HepG2 (cell line): ENCODE results near the gene TSC22D3. TPM values are rescaled to one million over a fixed set of nuclear protein-coding genes. Genes with fewer than 3 reads are reported as not detected.

Experiments
- ATAC-seq: fragments of 200-7000 bp; cut with Tn5 transposase; 3 replicates; pipeline ENCODE4 v1.9.1; 2020; ENCODE audit warnings: mild to moderate bottlenecking, moderate library complexity
- BruUV-seq: library from RNA; stranded (reverse); fragments of 400-500 nt; replicated peaks from 2 replicates; lab custom pipeline; 2021; lab: Mats Ljungman, UMichigan
- CTCF ChIA-PET: fragments of 300-600 bp; formaldehyde crosslinking; extraction: SDS; loops from one replicate; lab custom pipeline; 2021; ENCODE audit warnings: low total read pairs, inconsistent platforms, low intra/inter-chr PET ratio; lab: Yijun Ruan, JAX
- POLR2A ChIA-PET: fragments of 350-600 bp; sonication (Branson Sonifier 250); formaldehyde crosslinking; loops from one replicate; lab custom pipeline; 2020; ENCODE audit warnings: antibody characterized with exemption, inconsistent platforms; lab: Yijun Ruan, JAX
- DNase-seq: peaks from one replicate; pipeline ENCODE4 v3.0.0-alpha.2; 2015; ENCODE audit warnings: low spot score
- FAIRE-seq: peaks from 3 replicates; lab custom pipeline; 2011; peaks lifted over from hg19 to GRCh38; lab: Jason Lieb, UNC
- H2AFZ ChIP-seq: one replicate; pipeline ENCODE4 v1.6.1; 2011; ENCODE audit warnings: low read length, inconsistent platforms
- H3K27ac ChIP-seq: fragments of 300-600 bp; 3 replicates; pipeline ENCODE4 v1.8.0; 2011; ENCODE audit warnings: mixed run types, mild to moderate bottlenecking, mixed read lengths, low read length, inconsistent platforms; ENCODE audit not compliant: insufficient read depth; ENCODE audit errors: extremely low read length
- H3K27me3 ChIP-seq, 2 experiments: fragments of 200-600 bp in 1 of 2; 2 replicates in 1 of 2; 3 replicates in 1 of 2; pipeline versions ENCODE4 v1.6.0 to v1.8.0; 2011; ENCODE audit warnings: low read length in 2 of 2, mild to moderate bottlenecking in 2 of 2, moderate library complexity in 2 of 2, inconsistent platforms in 1 of 2; ENCODE audit not compliant: insufficient read depth in 2 of 2, control insufficient read depth in 1 of 2
- H3K36me3 ChIP-seq, 2 experiments: fragments of 200-600 bp in 1 of 2; replicated peaks in 1 of 2; 2 replicates in 1 of 2; 3 replicates in 1 of 2; pipeline versions ENCODE4 v1.5.1 to v1.8.0; 2011; ENCODE audit warnings: low read length in 2 of 2, inconsistent platforms in 1 of 2; ENCODE audit not compliant: insufficient read depth in 2 of 2, control insufficient read depth in 1 of 2
- H3K4me1 ChIP-seq: 2 replicates; pipeline ENCODE4 v1.5.1; 2012; ENCODE audit warnings: low read length, inconsistent platforms; ENCODE audit not compliant: insufficient read depth
- H3K4me2 ChIP-seq: 2 replicates; pipeline ENCODE4 v1.6.0; 2011; ENCODE audit warnings: low read depth, low read length, inconsistent platforms
- H3K4me3 ChIP-seq, 3 experiments: fragments of 200-600 bp in 1 of 3; sonication (generic), shearing (Covaris generic) in 1 of 3; replicated peaks in 1 of 3; 2 replicates each; pipeline ENCODE4 v1.5.1; 2011 to 2016; ENCODE audit warnings: low read length in 3 of 3, inconsistent platforms in 2 of 3, low read depth in 2 of 3, mild to moderate bottlenecking in 2 of 3, control low read depth in 1 of 3, mixed read lengths in 1 of 3; ENCODE audit not compliant: insufficient read depth in 1 of 3
- H3K79me2 ChIP-seq: one replicate; pipeline ENCODE4 v1.6.1; 2011; ENCODE audit warnings: low read length, inconsistent platforms; ENCODE audit not compliant: insufficient read depth
- H3K9ac ChIP-seq: 2 replicates; pipeline ENCODE4 v1.6.0; 2011; ENCODE audit warnings: mild to moderate bottlenecking, low read depth, low read length, inconsistent platforms; ENCODE audit not compliant: insufficient read depth
- H3K9me3 ChIP-seq: 2 replicates; pipeline ENCODE4 v1.5.1; 2012; ENCODE audit warnings: mild to moderate bottlenecking, low read length
- H4K20me1 ChIP-seq: 2 replicates; pipeline ENCODE4 v1.6.0; 2011; ENCODE audit warnings: inconsistent platforms, mild to moderate bottlenecking, low read length, moderate library complexity; ENCODE audit not compliant: insufficient read depth
- IKZF5 ChIP-seq: IDR thresholded peaks from 2 replicates; pipeline ENCODE4 v1.6.1; 2018; ENCODE audit warnings: missing genetic modification reagents, mild to moderate bottlenecking, missing compliant biosample characterization
- KLF6 ChIP-seq: IDR thresholded peaks from 2 replicates; pipeline ENCODE4 v1.8.0; 2016; ENCODE audit warnings: missing biosample characterization, missing genetic modification reagents
- SMARCC2 ChIP-seq: fragments of 450-650 bp; IDR thresholded peaks from 2 replicates; pipeline ENCODE4 v1.6.1; 2017; ENCODE audit warnings: antibody characterized with exemption, mild to moderate bottlenecking
- TAF1 ChIP-seq: sonication (generic); formaldehyde crosslinking; IDR thresholded peaks from 2 replicates; pipeline ENCODE4 v1.4.0; 2020; ENCODE audit warnings: missing genetic modification reagents
- ZNF12 ChIP-seq: sonication (generic); formaldehyde crosslinking; IDR thresholded peaks from 2 replicates; pipeline ENCODE4 v1.5.0; 2020; ENCODE audit warnings: missing genetic modification reagents
- ZNF121 ChIP-seq: sonication (generic); formaldehyde crosslinking; IDR thresholded peaks from 2 replicates; pipeline ENCODE4 v1.5.0; 2020; ENCODE audit warnings: mild to moderate bottlenecking, missing genetic modification reagents
- ZNF781 ChIP-seq: sonication (generic); formaldehyde crosslinking; IDR thresholded peaks from 2 replicates; pipeline ENCODE4 v1.5.1; 2020; ENCODE audit warnings: borderline replicate concordance, mild to moderate bottlenecking, missing genetic modification reagents; ENCODE audit errors: not compliant biosample characterization
- ZNF891 ChIP-seq: sonication (generic); formaldehyde crosslinking; IDR thresholded peaks from 2 replicates; pipeline ENCODE4 v1.5.0; 2020; ENCODE audit warnings: mild to moderate bottlenecking, missing genetic modification reagents
- ZSCAN5A ChIP-seq: sonication (generic); formaldehyde crosslinking; IDR thresholded peaks from 2 replicates; pipeline ENCODE4 v1.8.0; 2022; ENCODE audit warnings: mild to moderate bottlenecking, missing genetic modification reagents, borderline replicate concordance
- in situ Hi-C: cut with HindIII; loops from 2 replicates; pipeline ENCODE4 v1.10.0; 2017; ENCODE audit warnings: low pct_unique_long_range_greater_than_20kb; ENCODE audit not compliant: extremely low pct_ligation_motif_present
- intact Hi-C: fragments of 100-400 bp; cut with micrococcal nuclease; formaldehyde crosslinking; loops from one replicate; pipeline ENCODE4 v1.10.0; 2022; ENCODE audit not compliant: unreplicated experiment
- polyA plus RNA-seq, 8 experiments: library from polyadenylated mRNA; depleted of rRNA in 3 of 8; stranded (reverse) in 7 of 8; unstranded in 1 of 8; fragments of >200 nt; fragmentation: Illumina TruSeq in 4 of 8; extraction: Trizol in 4 of 8; gene quantifications; 2 replicates each; pipeline versions ENCODE4 v1.2.1 to v1.2.3, GENCODE V29; 2011 to 2016; ENCODE audit warnings: low read depth in 4 of 8, missing spikeins in 1 of 8, mixed read lengths in 1 of 8; ENCODE audit not compliant: insufficient read depth in 1 of 8
- total RNA-seq, 5 experiments: library from RNA; depleted of rRNA; stranded (reverse); fragments of >200 nt; fragmentation: Illumina TruSeq; extraction: Trizol; gene quantifications; 2 replicates each; pipeline ENCODE4 v1.2.3, GENCODE V29; 2016; ENCODE audit warnings: low read depth in 1 of 5

TSC22D3 gene
- total and polyA plus RNA-seq, 2 of the 13 experiments (the other 11 are each of a cell fraction or from before 2014, with no cell fraction given) = 0.82 to 1.5 TPM

DNA sequence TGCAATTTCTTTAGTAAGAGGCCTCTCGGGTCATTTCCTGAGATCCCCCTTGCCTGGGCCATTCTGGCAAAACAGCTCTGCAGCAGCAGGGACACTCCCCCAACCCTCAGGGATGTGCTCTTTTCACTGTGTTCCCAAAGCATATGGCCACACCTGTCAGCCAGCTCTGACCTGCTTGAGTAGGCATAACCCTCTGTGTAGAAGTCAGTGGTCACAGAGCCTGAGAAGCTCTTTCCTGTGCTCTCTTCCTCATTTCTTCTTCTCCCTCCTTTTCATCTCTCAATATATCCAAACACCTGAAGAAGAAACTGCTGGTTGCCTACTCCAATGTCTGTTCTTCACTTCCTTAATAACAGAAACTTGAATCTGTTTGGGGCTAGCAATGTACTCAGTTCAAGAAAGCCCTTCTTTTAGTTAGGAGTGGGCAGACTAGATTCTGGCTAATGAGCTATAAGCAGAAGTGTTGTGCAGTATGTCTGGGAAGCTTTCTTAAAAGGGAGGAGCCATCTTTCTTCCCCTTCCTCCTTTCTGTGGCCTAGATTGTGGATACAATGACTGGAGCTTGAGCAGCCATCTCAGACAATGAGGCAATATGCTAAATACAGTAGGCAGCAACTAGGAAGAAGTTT lies 74.0 kb downstream of the TSC22D3 start (continued):
- no peak for TF ChIP-seq ZNF121

DNA sequence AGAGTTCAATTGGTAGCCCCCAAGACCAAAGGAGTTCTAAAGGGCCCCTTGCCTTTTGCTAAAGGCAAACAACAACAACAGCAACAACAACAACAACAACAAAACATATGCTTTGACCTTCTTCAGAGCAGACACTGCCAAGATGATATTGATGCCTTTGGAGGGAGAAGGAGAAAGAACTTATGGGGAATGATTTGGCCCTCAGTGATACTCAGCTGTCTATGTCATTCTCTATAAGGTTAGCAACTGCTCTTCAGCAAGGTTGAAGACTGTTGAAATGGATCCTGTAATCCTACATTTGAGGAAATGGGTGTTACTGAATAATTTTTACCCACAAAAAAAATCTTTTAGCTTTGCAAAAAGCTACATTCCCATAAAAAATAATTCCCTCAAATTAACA lies 74.8 kb downstream of the TSC22D3 start:
- Histone ChIP-seq H2AFZ (no peak overlapping the region), H3K79me2 (no peaks in the 10 kb centered on the region), H3K27ac (no peak overlapping the region)
- POLR2A ChIA-PET = no interaction called here
- CTCF ChIA-PET = no interaction called here
- intact Hi-C loops = no loop called here
- no peak for FAIRE-seq
- TF ChIP-seq IKZF5 (CRISPR knock-in tag) (no peak), ZSCAN5A (no peak), ZNF891 (no peak), KLF6 (CRISPR knock-in tag) (no peak), TAF1 (CRISPR knock-in tag) (no peak), ZNF781 (CRISPR knock-in tag) (no peak), SMARCC2 (no peak), ZNF12 (CRISPR knock-in tag) (no peak)
- TF ChIP-seq, all 625 proteins: peak for 0
- H3K9ac ChIP-seq = no peak overlapping the region
- no TSS peak for BruUV-seq
- H3K4me3 ChIP-seq = no peak overlapping the region
- no peak overlapping the region for H3K4me2 ChIP-seq
- in situ Hi-C loops = no loop called here
- no peaks in the 10 kb centered on the region for H3K27me3 ChIP-seq
- no peaks in the 10 kb centered on the region for H3K36me3 ChIP-seq
- no peaks in the 10 kb centered on the region for H3K9me3 ChIP-seq
- no peaks in the 10 kb centered on the region for H3K4me1 ChIP-seq
- H4K20me1 ChIP-seq = no peaks in the 10 kb centered on the region
- DNase-seq (no peak), ATAC-seq (no peak)
